KMS-11 (cell line): ENCODE measurements around the gene KCTD17.

Source experiments
- H2AFZ ChIP-seq: fragments of 200-600 bp; sonication (generic); 2 replicates; pipeline ENCODE4 v1.6.1; 2016; ENCODE audit warnings: antibody characterized with exemption, mixed run types, low read depth
- H3K27ac ChIP-seq: fragments of 200-600 bp; sonication (generic); 2 replicates; pipeline ENCODE4 v1.6.1; 2016; ENCODE audit warnings: mild to moderate bottlenecking, mixed run types
- H3K27me3 ChIP-seq: fragments of 200-600 bp; sonication (generic); 2 replicates; pipeline ENCODE4 v1.6.1; 2017; ENCODE audit warnings: mild to moderate bottlenecking, low read depth, mixed run types, moderate library complexity; ENCODE audit not compliant: insufficient read depth
- H3K36me3 ChIP-seq: fragments of 200-600 bp; sonication (generic); 2 replicates; pipeline ENCODE4 v1.6.1; 2017; ENCODE audit warnings: mild to moderate bottlenecking, mixed run types; ENCODE audit not compliant: insufficient read depth
- H3K4me1 ChIP-seq: fragments of 200-600 bp; sonication (generic); 2 replicates; pipeline ENCODE4 v1.6.1; 2016; ENCODE audit warnings: mild to moderate bottlenecking, low read depth, mixed run types; ENCODE audit not compliant: poor library complexity, severe bottlenecking
- H3K4me2 ChIP-seq: fragments of 200-600 bp; sonication (generic); 2 replicates; pipeline ENCODE4 v1.7.0; 2016; ENCODE audit warnings: mild to moderate bottlenecking, mixed run types
- H3K4me3 ChIP-seq: fragments of 200-600 bp; sonication (generic); IDR thresholded peaks from 2 replicates; pipeline ENCODE4 v1.6.1; 2017; ENCODE audit warnings: low read depth, low read length, mixed read lengths; ENCODE audit not compliant: insufficient read depth
- H3K79me2 ChIP-seq: fragments of 200-600 bp; sonication (generic); 2 replicates; pipeline ENCODE4 v1.6.1; 2016; ENCODE audit warnings: low read depth, mixed run types; ENCODE audit not compliant: insufficient read depth
- H3K9ac ChIP-seq: fragments of 200-600 bp; sonication (generic); 2 replicates; pipeline ENCODE4 v1.6.1; 2016; ENCODE audit warnings: mild to moderate bottlenecking, mixed run types
- H4K20me1 ChIP-seq: fragments of 200-600 bp; sonication (generic); 2 replicates; pipeline ENCODE4 v1.6.1; 2016; ENCODE audit warnings: mild to moderate bottlenecking, mixed run types; ENCODE audit not compliant: insufficient read depth
- TF ChIP-seq, protein P1 (sequence below): fragments of 200-600 bp; sonication (generic); conservative IDR thresholded peaks from 2 replicates; pipeline ENCODE4 v1.6.1; 2017; ENCODE audit warnings: low read depth, mild to moderate bottlenecking, antibody characterized with exemption, low read length, moderate library complexity, mixed read lengths

Gene KCTD17

DNA sequence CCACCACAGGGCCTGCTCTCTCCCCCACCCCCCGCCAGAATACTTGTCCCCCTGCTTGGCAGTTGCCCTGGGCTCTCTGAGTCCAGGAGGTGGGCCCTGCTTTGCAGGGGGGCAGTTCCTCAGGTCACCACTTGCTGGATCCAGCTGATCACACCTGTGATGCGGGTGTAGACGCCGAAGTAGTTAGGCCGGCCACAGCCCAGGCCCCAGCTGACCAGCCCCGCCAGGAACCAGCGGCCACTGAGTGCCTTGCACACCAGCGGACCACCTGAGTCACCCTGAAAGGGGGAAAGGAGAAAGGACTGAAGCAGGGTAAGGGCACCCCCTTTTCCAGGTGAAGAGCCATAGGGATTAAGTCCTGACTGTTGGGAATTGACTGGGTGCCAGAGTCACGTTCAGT is 14.4 kb downstream of the KCTD17 start:
- no peaks in the 10 kb centered on the region for H3K4me1 ChIP-seq
- H4K20me1 ChIP-seq, result no peaks in the 10 kb centered on the region
- H3K79me2 ChIP-seq, result no peaks in the 10 kb centered on the region
- no peak overlapping the region for H3K27ac ChIP-seq
- peaks cover 17% of the 10 kb centered on the region; the same call in 1 of the 2 replicates for H3K27me3 ChIP-seq
- no peaks in the 10 kb centered on the region for H3K36me3 ChIP-seq
- no peak overlapping the region for H3K4me3 ChIP-seq
- no peak overlapping the region for H2AFZ ChIP-seq
- TF ChIP-seq, protein P1, sequence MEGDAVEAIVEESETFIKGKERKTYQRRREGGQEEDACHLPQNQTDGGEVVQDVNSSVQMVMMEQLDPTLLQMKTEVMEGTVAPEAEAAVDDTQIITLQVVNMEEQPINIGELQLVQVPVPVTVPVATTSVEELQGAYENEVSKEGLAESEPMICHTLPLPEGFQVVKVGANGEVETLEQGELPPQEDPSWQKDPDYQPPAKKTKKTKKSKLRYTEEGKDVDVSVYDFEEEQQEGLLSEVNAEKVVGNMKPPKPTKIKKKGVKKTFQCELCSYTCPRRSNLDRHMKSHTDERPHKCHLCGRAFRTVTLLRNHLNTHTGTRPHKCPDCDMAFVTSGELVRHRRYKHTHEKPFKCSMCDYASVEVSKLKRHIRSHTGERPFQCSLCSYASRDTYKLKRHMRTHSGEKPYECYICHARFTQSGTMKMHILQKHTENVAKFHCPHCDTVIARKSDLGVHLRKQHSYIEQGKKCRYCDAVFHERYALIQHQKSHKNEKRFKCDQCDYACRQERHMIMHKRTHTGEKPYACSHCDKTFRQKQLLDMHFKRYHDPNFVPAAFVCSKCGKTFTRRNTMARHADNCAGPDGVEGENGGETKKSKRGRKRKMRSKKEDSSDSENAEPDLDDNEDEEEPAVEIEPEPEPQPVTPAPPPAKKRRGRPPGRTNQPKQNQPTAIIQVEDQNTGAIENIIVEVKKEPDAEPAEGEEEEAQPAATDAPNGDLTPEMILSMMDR, result no peak
- H3K4me2 ChIP-seq, result no peak overlapping the region
- no peak overlapping the region for H3K9ac ChIP-seq

DNA sequence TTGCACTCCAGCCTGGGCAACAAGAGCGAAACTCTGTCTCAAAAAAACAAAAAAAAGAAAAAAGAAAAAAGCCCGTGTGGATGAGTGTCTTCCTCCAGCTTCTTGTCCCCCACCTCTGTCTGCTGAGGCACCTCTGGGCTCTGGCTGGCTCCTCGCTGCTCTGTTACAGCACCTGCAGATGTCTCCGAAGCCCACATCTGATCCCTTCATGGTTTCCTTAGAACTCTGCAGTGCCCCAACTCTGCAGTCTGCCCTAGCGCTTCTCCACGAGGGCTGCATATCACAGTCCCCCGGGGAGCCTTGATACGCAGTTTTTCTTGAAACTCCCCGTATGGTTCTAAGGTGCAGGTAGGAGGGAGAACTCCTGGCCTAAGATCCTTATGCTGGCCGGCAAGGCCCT is 15.9 kb downstream of the KCTD17 start:
- TF ChIP-seq, protein P1, result no peak

DNA sequence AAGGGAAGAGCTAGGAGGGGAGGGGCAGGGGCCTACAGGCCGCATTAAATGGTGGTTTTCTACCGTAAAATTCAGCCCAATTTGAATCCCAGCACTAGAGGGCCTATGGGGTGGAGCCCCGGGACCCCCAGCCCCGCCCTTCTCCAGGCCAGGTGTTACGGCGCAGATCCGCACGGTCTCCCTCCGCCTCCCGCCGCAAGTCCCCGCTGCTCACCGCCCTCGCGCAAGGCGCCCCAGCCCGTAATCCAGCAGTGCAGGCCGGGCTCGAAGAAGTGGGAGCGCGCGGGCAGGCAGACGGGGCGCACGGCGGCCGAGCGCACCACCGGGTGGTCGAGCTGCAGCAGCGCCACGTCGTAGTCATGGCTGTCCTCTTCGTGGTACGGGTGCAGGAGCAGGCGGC is 17.3 kb downstream of the KCTD17 start:
- H3K79me2 ChIP-seq, result no peaks in the 10 kb centered on the region
- no peak overlapping the region for H2AFZ ChIP-seq
- H4K20me1 ChIP-seq, result no peaks in the 10 kb centered on the region
- no peak overlapping the region for H3K4me3 ChIP-seq
- H3K27me3 ChIP-seq, result peaks cover 17% of the 10 kb centered on the region; the same call in 1 of the 2 replicates
- no peaks in the 10 kb centered on the region for H3K4me1 ChIP-seq
- H3K4me2 ChIP-seq, result no peak overlapping the region
- no peak overlapping the region for H3K9ac ChIP-seq
- H3K36me3 ChIP-seq, result no peaks in the 10 kb centered on the region
- TF ChIP-seq, protein P1, result no peak
- no peak overlapping the region for H3K27ac ChIP-seq

More for the DNA sequence above, 15.9 kb downstream of the KCTD17 start:
- Histone ChIP-seq H3K27me3 (peaks cover 17% of the 10 kb centered on the region; the same call in 1 of the 2 replicates), H4K20me1 (no peaks in the 10 kb centered on the region), H3K36me3 (no peaks in the 10 kb centered on the region), H3K4me2 (no peak overlapping the region), H3K9ac (no peak overlapping the region), H3K79me2 (no peaks in the 10 kb centered on the region), H3K27ac (no peak overlapping the region), H2AFZ (no peak overlapping the region), H3K4me3 (no peak overlapping the region), H3K4me1 (no peaks in the 10 kb centered on the region)

DNA sequence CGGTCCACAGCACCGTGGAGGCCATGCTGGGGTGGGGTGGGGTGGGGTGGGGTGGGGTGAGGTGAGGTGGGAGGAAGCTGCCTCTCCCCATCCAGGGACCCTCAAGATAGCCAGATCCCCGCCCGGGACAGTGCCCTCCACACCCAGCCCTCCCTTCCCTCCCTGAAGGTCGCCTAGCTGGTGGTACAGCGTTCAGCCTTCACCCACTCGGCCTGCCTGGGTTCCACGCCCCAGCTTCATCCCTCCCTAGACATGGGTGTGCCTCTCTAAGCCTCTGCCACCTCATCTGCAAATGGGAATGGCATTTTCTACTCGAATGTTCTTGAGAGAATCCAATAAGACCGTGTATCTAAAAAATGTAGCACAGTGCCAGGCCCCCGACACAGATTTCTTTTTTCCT is 17.8 kb downstream of the KCTD17 start:
- TF ChIP-seq, protein P1, result no peak
- no peak overlapping the region for H2AFZ ChIP-seq
- no peaks in the 10 kb centered on the region for H3K79me2 ChIP-seq
- H3K27ac ChIP-seq, result no peak overlapping the region
- no peak overlapping the region for H3K9ac ChIP-seq
- H4K20me1 ChIP-seq, result no peaks in the 10 kb centered on the region
- no peak overlapping the region for H3K4me3 ChIP-seq
- H3K4me2 ChIP-seq, result no peak overlapping the region
- no peaks in the 10 kb centered on the region for H3K36me3 ChIP-seq
- peaks cover 17% of the 10 kb centered on the region; the same call in 1 of the 2 replicates for H3K27me3 ChIP-seq
- no peaks in the 10 kb centered on the region for H3K4me1 ChIP-seq

DNA sequence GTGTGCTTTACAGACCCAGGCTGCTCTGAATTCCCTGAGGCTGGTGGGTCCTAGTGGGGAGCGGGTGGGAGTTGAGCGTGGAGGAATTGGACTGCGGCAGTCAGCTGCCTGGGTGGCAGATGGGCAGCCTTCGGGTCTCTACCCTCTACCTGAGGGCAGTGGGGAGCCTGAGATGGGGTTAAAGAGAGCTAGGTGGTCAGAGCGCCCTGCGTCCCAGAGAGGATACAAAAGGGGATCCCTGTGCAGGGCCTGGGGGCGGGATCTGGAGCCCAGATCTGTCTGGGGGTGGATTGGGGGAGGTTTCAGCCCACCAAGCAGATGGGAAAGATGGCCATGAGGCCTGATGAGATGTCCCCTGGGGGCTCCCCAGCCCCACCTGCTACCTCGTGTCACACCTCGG is 18.2 kb downstream of the KCTD17 start:
- H3K4me3 ChIP-seq, result no peak overlapping the region
- no peaks in the 10 kb centered on the region for H3K4me1 ChIP-seq
- no peaks in the 10 kb centered on the region for H4K20me1 ChIP-seq
- TF ChIP-seq, protein P1, result no peak
- H3K27me3 ChIP-seq, result peaks cover 17% of the 10 kb centered on the region; the same call in 1 of the 2 replicates
- no peak overlapping the region for H3K27ac ChIP-seq
- H3K4me2 ChIP-seq, result no peak overlapping the region
- H3K79me2 ChIP-seq, result no peaks in the 10 kb centered on the region
- no peaks in the 10 kb centered on the region for H3K36me3 ChIP-seq
- H2AFZ ChIP-seq, result no peak overlapping the region
- no peak overlapping the region for H3K9ac ChIP-seq
